Heart left ventricle (tissue), 16 donors: ENCODE measurements around the gene SLC39A11. TPM values are rescaled to one million over a fixed set of nuclear protein-coding genes. Genes with fewer than 3 reads are reported as not detected.
A peak's percentile ranks its signal among the peaks of the same experiment; 100 is the strongest.

Experiments
- ATAC-seq, 4 donors: fragments of 200-7000 bp; cut with Tn5 transposase; one replicate each; pipeline ENCODE4 v1.9.1; 2020 to 2022; ENCODE audit warnings: moderate library complexity in 4 of 4, mild to moderate bottlenecking in 3 of 4, moderate number of reproducible peaks in 1 of 4
- DNase-seq, 5 donors: peaks; one replicate each; pipeline ENCODE4 v3.0.0-alpha.2; 2020
- H3K27ac ChIP-seq, 12 donors: fragments of 200-600 bp; sonication (generic) in 4 of 12; one replicate each; pipeline versions ENCODE4 v1.5.0 to v1.8.0; 2016 to 2022; ENCODE audit warnings: mild to moderate bottlenecking in 2 of 12
- H3K27me3 ChIP-seq, 9 donors: fragments of 200-600 bp; sonication (generic) in 2 of 9; one replicate each; pipeline versions ENCODE4 v1.5.1 to v1.8.0; 2016 to 2022; ENCODE audit warnings: mild to moderate bottlenecking in 3 of 9
- H3K36me3 ChIP-seq, 9 donors: fragments of 200-600 bp; sonication (generic) in 2 of 9; one replicate each; pipeline versions ENCODE4 v1.5.0 to v1.8.0; 2018 to 2022; ENCODE audit warnings: mild to moderate bottlenecking in 2 of 9
- H3K4me1 ChIP-seq, 12 donors: fragments of 200-600 bp; sonication (generic) in 4 of 12; one replicate each; pipeline versions ENCODE4 v1.5.0 to v1.8.0; 2016 to 2022; ENCODE audit warnings: mild to moderate bottlenecking in 3 of 12
- H3K4me3 ChIP-seq, 12 donors: fragments of 200-600 bp; sonication (generic) in 4 of 12; one replicate each; pipeline versions ENCODE4 v1.5.0 to v1.8.0; 2017 to 2022; ENCODE audit warnings: mild to moderate bottlenecking in 9 of 12, moderate library complexity in 4 of 12
- H3K9me3 ChIP-seq, 12 donors: fragments of 200-600 bp; sonication (generic) in 4 of 12; one replicate each; pipeline versions ENCODE4 v1.5.0 to v1.8.0; 2016 to 2022; ENCODE audit warnings: mild to moderate bottlenecking in 1 of 12
- CTCF ChIP-seq, 12 donors: fragments of 200-600 bp; sonication (generic) in 4 of 12; IDR thresholded peaks; one replicate each; pipeline versions ENCODE4 v1.5.0 to v1.8.0; 2018 to 2022; ENCODE audit warnings: antibody characterized with exemption in 12 of 12, mild to moderate bottlenecking in 5 of 12
- POLR2A ChIP-seq, 2 donors: fragments of 450-650 bp; IDR thresholded peaks; one replicate each; pipeline ENCODE4 v1.6.1; 2017; ENCODE audit warnings: antibody characterized with exemption in 2 of 2, mild to moderate bottlenecking in 2 of 2, moderate library complexity in 2 of 2
- WGBS, 4 donors: extraction: QIAGEN DNeasy Blood & Tissue Kit in 2 of 4; methylation state at CpG; one replicate each; pipeline versions ENCODE4 v1.1.5 to v1.1.7; 2013 to 2018; 5-methylcytosine and 5-hydroxymethylcytosine counted together
- intact Hi-C, 10 donors: fragments of 100-400 bp; cut with DNase I; formaldehyde crosslinking; loops; one replicate each; pipeline versions ENCODE4 v1.11.1 to v1.14.2; 2022
- polyA plus RNA-seq, 2 donors: library from polyadenylated mRNA; stranded (reverse); fragments of 200-250 nt; gene quantifications; one replicate each; pipeline ENCODE4 v1.2.3, GENCODE V29; 2013
- total RNA-seq, 9 donors: library from RNA; depleted of rRNA in 2 of 9; stranded (reverse); fragments of >200 nt in 2 of 9; fragmentation: NEBNext Ultra II Directional in 3 of 9; extraction: Animal tissue kit (Norgen Biotek cat#: 25700) in 3 of 9; gene quantifications; one replicate each; pipeline versions ENCODE4 v1.1.0 to v1.2.4, GENCODE V29; 2016 to 2023
- donor health status: ischemic (EF 13 %, LVEDD 7.1; RV severe dilation, severe dysfunction).
- donor health status: healthy with polysubstance abuse.
- donor health status: DM: no; HTN: yes; CAD: no.
- donor health status: DM: no; HTN: no; CAD: no.
- donor health status: ischemic (EF 25% LVEDD 6.9; RV normal size, moderate dysfunction).
- donor health status: ischemic (EF 25% LVEDD 5.7; RV mildly dilated, moderate dysfunction).
- donor health status: healthy.
- donor health status: DM: yes; HTN: yes; CAD: no.
- donor health status: ischemic (EF 35%, LVEDD 5.7; RV mildly dilated, moderate dysfunction).
- donor health status: nonischemic (EF 11% LVEDD 7.7; RV severe dilation, severe dysfunction).
- donor health status: DM: yes; HTN: yes; CAD: no.
- donor health status: PGD.
- donor health status: ischemic (EF 29% LVEDD 5.4; RV normal size, mild dysfunction).
- donor health status: nonischemic (EF 23%, LVEDD 6.1; RV moderate dilation, normal function).

SLC39A11 gene
- total and polyA plus RNA-seq, 11 donors = 2.5 to 23.3 (median 8.4) TPM

- ATAC-seq (no peak), DNase-seq (no peak)
- Histone ChIP-seq H3K4me1 (no peaks in the 10 kb centered on the region), H3K27ac (no peak overlapping the region), H3K9me3 (no peaks in the 10 kb centered on the region), H3K4me3 (no peak overlapping the region), H3K27me3 (no peaks in the 10 kb centered on the region), H3K36me3 (no peaks in the 10 kb centered on the region)
- intact Hi-C loops = no loop called here
- TF ChIP-seq POLR2A (IDR thresholded peaks at IDR 0.05) (no peak), CTCF (IDR thresholded peaks at IDR 0.05) (no peak)
- 89 to 92% (median 89%) methylated on average over 10 to 11 of the region's 11 CpGs for whole genome bisulfite sequencing, 4 donors
Measured at GRCh38 chr17:72684405-72685020, 408.0 kb downstream of the SLC39A11 start.

GRCh38 chr17:72683506-72684404 lies 408.7 kb downstream of the SLC39A11 start:
- TF ChIP-seq POLR2A (IDR thresholded peaks at IDR 0.05) (no peak), CTCF (IDR thresholded peaks at IDR 0.05) (no peak)
- H3K4me1 ChIP-seq = no peaks in the 10 kb centered on the region
- 77 to 80% (median 79%) methylated on average over 10 of the region's 10 CpGs for WGBS, 4 donors
- intact Hi-C loops = no loop called here
- DNase-seq (no peak), ATAC-seq (peak in 1 of 4 donors; percentile 10)
- no peaks in the 10 kb centered on the region for H3K9me3 ChIP-seq
- no peak overlapping the region for H3K27ac ChIP-seq
- no peaks in the 10 kb centered on the region for H3K36me3 ChIP-seq
- no peaks in the 10 kb centered on the region for H3K27me3 ChIP-seq
- no peak overlapping the region for H3K4me3 ChIP-seq

- ATAC-seq = no peak
- DNase-seq = no peak
- 35 to 48% (median 40%) methylated on average over 1 of the region's 1 CpG for WGBS, 4 donors
- intact Hi-C loops = no loop called here
- no peaks in the 10 kb centered on the region for H3K27me3 ChIP-seq
- TF ChIP-seq CTCF (IDR thresholded peaks at IDR 0.05) (no peak), POLR2A (IDR thresholded peaks at IDR 0.05) (no peak)
- H3K4me3 ChIP-seq = no peak overlapping the region
- H3K9me3 ChIP-seq = no peaks in the 10 kb centered on the region
- H3K27ac ChIP-seq = no peak overlapping the region
- H3K4me1 ChIP-seq = no peaks in the 10 kb centered on the region
- no peaks in the 10 kb centered on the region for H3K36me3 ChIP-seq
Measured at GRCh38 chr17:72682605-72683004, 409.9 kb downstream of the SLC39A11 start.

GRCh38 chr17:72681844-72682243 lies 410.6 kb downstream of the SLC39A11 start:
- intact Hi-C loops = no loop called here
- DNase-seq = no peak
- H3K9me3 ChIP-seq = no peaks in the 10 kb centered on the region
- no peaks in the 10 kb centered on the region for H3K27me3 ChIP-seq
- 85 to 95% (median 87%) methylated on average over 12 of the region's 12 CpGs for WGBS, 4 donors
- no peak overlapping the region for H3K27ac ChIP-seq
- H3K4me1 ChIP-seq = no peaks in the 10 kb centered on the region
- no peak for ATAC-seq
- no peak overlapping the region for H3K4me3 ChIP-seq
- no peak for TF ChIP-seq CTCF (IDR thresholded peaks at IDR 0.05)
- no peak for TF ChIP-seq POLR2A (IDR thresholded peaks at IDR 0.05)
- H3K36me3 ChIP-seq = no peaks in the 10 kb centered on the region
